CD4-positive, alpha-beta memory T cell (primary cell): ENCODE measurements around the gene TMEM203. TPM values are rescaled to one million over a fixed set of nuclear protein-coding genes. Genes with fewer than 3 reads are reported as not detected.
"Not testable (repeated sequence)": the region's sequence is repeated elsewhere in the genome, so short reads cannot be mapped to it uniquely, and the experiment has no call there.

Experiments
- CTCF ChIA-PET: fragments of 350-600 bp; sonication (Branson Sonifier 250); formaldehyde crosslinking; loops from one replicate; lab custom pipeline; 2021; ENCODE audit warnings: inconsistent platforms; ENCODE audit not compliant: partially characterized antibody; lab: Charles Lee
- POLR2A ChIA-PET: fragments of 350-600 bp; sonication (Branson Sonifier 250); formaldehyde crosslinking; loops from one replicate; lab custom pipeline; 2021; ENCODE audit not compliant: partially characterized antibody; lab: Charles Lee
- DNase-seq, 5 donors: peaks; one replicate each; pipeline versions ENCODE4 v3.0.0 to v3.0.0-alpha.2; 2020 to 2022; ENCODE audit warnings: mixed read lengths in 1 of 5
- H3K27ac ChIP-seq: one replicate; pipeline ENCODE4 v1.7.0; 2013; ENCODE audit warnings: low read depth, low read length
- H3K27me3 ChIP-seq: 2 replicates; pipeline ENCODE4 v1.7.0; 2013; ENCODE audit warnings: mild to moderate bottlenecking, low read length, moderate library complexity; ENCODE audit not compliant: insufficient read depth
- H3K36me3 ChIP-seq: 2 replicates; pipeline ENCODE4 v1.7.0; 2013; ENCODE audit warnings: mild to moderate bottlenecking, low read length, moderate library complexity; ENCODE audit not compliant: insufficient read depth
- H3K4me1 ChIP-seq: 2 replicates; pipeline ENCODE4 v1.7.0; 2013; ENCODE audit warnings: mild to moderate bottlenecking, low read length, moderate library complexity; ENCODE audit not compliant: insufficient read depth
- H3K4me3 ChIP-seq, 2 donors: one replicate each; pipeline ENCODE4 v1.7.0; 2013; ENCODE audit warnings: low read length in 2 of 2, mild to moderate bottlenecking in 1 of 2
- H3K9me3 ChIP-seq, 2 donors: one replicate each; pipeline ENCODE4 v1.7.0; 2013; ENCODE audit warnings: low read length in 2 of 2, control low read depth in 1 of 2; ENCODE audit not compliant: control insufficient read depth in 1 of 2
- H3K27ac Mint-ChIP-seq, 7 donors: one replicate each; pipeline ENCODE4 v1.8.0; 2020 to 2021; ENCODE audit warnings: mixed read lengths in 7 of 7, mild to moderate bottlenecking in 6 of 7, inconsistent platforms in 3 of 7, moderate library complexity in 3 of 7
- H3K27me3 Mint-ChIP-seq, 2 donors: one replicate each; pipeline ENCODE4 v1.8.0; 2020 to 2021; ENCODE audit warnings: mixed read lengths in 2 of 2
- H3K36me3 Mint-ChIP-seq, 2 donors: one replicate each; pipeline ENCODE4 v1.8.0; 2020 to 2021; ENCODE audit warnings: mixed read lengths in 2 of 2, inconsistent platforms in 1 of 2, mild to moderate bottlenecking in 1 of 2
- H3K4me1 Mint-ChIP-seq, 4 donors: one replicate each; pipeline ENCODE4 v1.8.0; 2020 to 2021; ENCODE audit warnings: mixed read lengths in 4 of 4, mild to moderate bottlenecking in 1 of 4
- H3K4me3 Mint-ChIP-seq, 8 donors: one replicate each; pipeline ENCODE4 v1.8.0; 2020 to 2021; ENCODE audit warnings: mixed read lengths in 8 of 8, mild to moderate bottlenecking in 7 of 8, moderate library complexity in 6 of 8, inconsistent platforms in 3 of 8
- H3K9me3 Mint-ChIP-seq, 8 donors: one replicate each; pipeline ENCODE4 v1.8.0; 2020 to 2021; ENCODE audit warnings: mixed read lengths in 8 of 8, mild to moderate bottlenecking in 5 of 8, inconsistent platforms in 3 of 8, moderate library complexity in 1 of 8
- intact Hi-C: fragments of 100-400 bp; cut with micrococcal nuclease; formaldehyde crosslinking; loops from one replicate; pipeline ENCODE4 v1.15.1; 2023
- polyA plus RNA-seq, 2 donors: library from polyadenylated mRNA; unstranded; fragments of 300-500 nt; fragmentation: Illumina TruSeq; gene quantifications; one replicate each; pipeline ENCODE4 v1.2.3, GENCODE V29; 2021
- total RNA-seq, 2 experiments: library from RNA; stranded (reverse); gene quantifications; one replicate each; pipeline ENCODE4 v1.2.3, GENCODE V29; 2021

TMEM203 gene
- total and polyA plus RNA-seq, 4 experiments from 2014 or later: 39.5 to 170 (median 86.0) TPM

- H3K27me3 Mint-ChIP-seq: peaks cover 0 to 2% of the 10 kb centered on the region in 2 donors
- Histone ChIP-seq H3K27me3 (no peaks in the 10 kb centered on the region), H3K4me3 (no peak overlapping the region), H3K36me3 (peaks cover 18% of the 10 kb centered on the region), H3K4me1 (peaks cover 18% of the 10 kb centered on the region), H3K27ac (no peak overlapping the region), H3K9me3 (no peaks in the 10 kb centered on the region)
- peaks cover 0 to 9% (median 0%) of the 10 kb centered on the region in 8 donors for H3K9me3 Mint-ChIP-seq
- ChIA-PET CTCF (interaction anchor here (0.6 to 1.3 kb wide), 3 partner anchors 8 to 110 kb away, joined by 3 to 5 read pairs (median 3); no protein-coding TSS in a partner anchor), POLR2A (interaction anchor here (0.8 to 10.3 kb wide), 4 partner anchors 9 to 115 kb away, joined by 3 to 260 read pairs (median 31); partner anchors contain the start of genes CYSRT1, NELFB, RNF208 and STPG3)
- H3K4me1 Mint-ChIP-seq: peaks cover 6 to 28% (median 20%) of the 10 kb centered on the region in 4 donors
- no peak for DNase-seq
- H3K36me3 Mint-ChIP-seq: peaks cover 10 to 11% of the 10 kb centered on the region in 2 donors
- peak overlapping the region in 2 of 7 donors; percentile 41 to 86 for H3K27ac Mint-ChIP-seq
- intact Hi-C loops: loop anchor here (5.0 kb wide), 1 partner anchor 363 kb away; the partner anchor contains the start of gene ARRDC1
- peak overlapping the region in 1 of 8 donors; percentile 26 for H3K4me3 Mint-ChIP-seq
Measured at GRCh38 chr9:137244486-137245449, 39.3 kb upstream of the TMEM203 start.

GRCh38 chr9:137243626-137244485 lies 38.4 kb upstream of the TMEM203 start:
- Mint-ChIP-seq H3K27me3 (peaks cover 0 to 2% of the 10 kb centered on the region in 2 donors), H3K36me3 (peaks cover 10 to 12% of the 10 kb centered on the region in 2 donors), H3K4me1 (peaks cover 6 to 35% (median 22%) of the 10 kb centered on the region in 4 donors), H3K27ac (peak overlapping the region in 4 of 7 donors; percentile 41 to 86 (median 69)), H3K9me3 (peaks cover 0 to 9% (median 0%) of the 10 kb centered on the region in 8 donors), H3K4me3 (peak overlapping the region in 6 of 8 donors; percentile 8 to 80 (median 41))
- H3K27me3 ChIP-seq: no peaks in the 10 kb centered on the region
- no peak for DNase-seq
- H3K27ac ChIP-seq: no peak overlapping the region
- H3K36me3 ChIP-seq: peaks cover 18% of the 10 kb centered on the region
- no peaks in the 10 kb centered on the region for H3K9me3 ChIP-seq
- intact Hi-C loops: loop anchor here (5.0 kb wide), 1 partner anchor 363 kb away; the partner anchor contains the start of gene ARRDC1
- ChIA-PET POLR2A (interaction anchor here (0.6 to 10.3 kb wide), 5 partner anchors 10 to 116 kb away, joined by 3 to 260 read pairs (median 36); partner anchors contain the start of genes CYSRT1, NELFB, RNF208 and STPG3), CTCF (interaction anchor here (0.6 to 2.5 kb wide), 2 partner anchors 10 to 25 kb away, joined by 3 to 7 read pairs; partner anchors contain the start of gene NELFB)
- H3K4me3 ChIP-seq: no peak overlapping the region
- peaks cover 25% of the 10 kb centered on the region for H3K4me1 ChIP-seq

- Mint-ChIP-seq H3K36me3 (peaks cover 10 to 12% of the 10 kb centered on the region in 2 donors), H3K4me3 (peak overlapping the region in 5 of 8 donors; percentile 8 to 80 (median 32)), H3K4me1 (peaks cover 6 to 37% (median 22%) of the 10 kb centered on the region in 4 donors), H3K27ac (peak overlapping the region in 2 of 7 donors; percentile 61 to 86)
- H3K9me3 Mint-ChIP-seq, H3K27me3 ChIP-seq, H3K27me3 Mint-ChIP-seq, H3K27ac ChIP-seq, DNase-seq, H3K4me3 ChIP-seq, H3K9me3 ChIP-seq: not testable (repeated sequence)
- intact Hi-C loops: loop anchor here (5.0 kb wide), 1 partner anchor 364 kb away; the partner anchor contains the start of gene ARRDC1
- ChIA-PET CTCF (interaction anchor here (2.5 kb wide), 1 partner anchor 11 kb away, joined by 7 read pairs; the partner anchor contains the start of gene NELFB), POLR2A (interaction anchor here (0.6 to 10.3 kb wide), 6 partner anchors 11 to 1134 kb away, joined by 3 to 260 read pairs (median 26); partner anchors contain the start of genes CYSRT1, NELFB, RNF208 and STPG3)
- Histone ChIP-seq H3K4me1 (peaks cover 28% of the 10 kb centered on the region), H3K36me3 (peaks cover 18% of the 10 kb centered on the region)
Measured at GRCh38 chr9:137243266-137243625, 37.8 kb upstream of the TMEM203 start.

- Histone ChIP-seq H3K4me1 (peaks cover 28% of the 10 kb centered on the region), H3K27ac (peak overlapping the region; percentile 60), H3K36me3 (peaks cover 18% of the 10 kb centered on the region), H3K27me3 (no peaks in the 10 kb centered on the region), H3K4me3 (peak overlapping the region; percentile 6 to 63), H3K9me3 (no peaks in the 10 kb centered on the region)
- H3K4me1 Mint-ChIP-seq: peaks cover 6 to 39% (median 22%) of the 10 kb centered on the region in 4 donors
- POLR2A ChIA-PET: interaction anchor here (0.7 to 10.3 kb wide), 17 partner anchors 11 to 1133 kb away, joined by 3 to 260 read pairs (median 5); partner anchors contain the start of genes CYSRT1, EXD3, MAN1B1 and NELFB
- H3K27me3 Mint-ChIP-seq: peaks cover 0 to 2% of the 10 kb centered on the region in 2 donors
- H3K36me3 Mint-ChIP-seq: peaks cover 10 to 12% of the 10 kb centered on the region in 2 donors
- intact Hi-C loops: loop anchor here (5.0 kb wide), 1 partner anchor 365 kb away; the partner anchor contains the start of gene ARRDC1
- H3K27ac Mint-ChIP-seq: peak overlapping the region; percentile 73 to 90 (median 84)
- DNase-seq: no peak
- peak overlapping the region; percentile 80 to 84 (median 82) for H3K4me3 Mint-ChIP-seq
- H3K9me3 Mint-ChIP-seq: peaks cover 0 to 9% (median 0%) of the 10 kb centered on the region in 8 donors
- CTCF ChIA-PET: interaction anchor here (0.7 to 2.5 kb wide), 3 partner anchors 12 to 113 kb away, joined by 3 to 7 read pairs (median 4); partner anchors contain the start of gene NELFB
Measured at GRCh38 chr9:137242269-137243203, 37.1 kb upstream of the TMEM203 start.

GRCh38 chr9:137241490-137242268 lies 36.2 kb upstream of the TMEM203 start:
- Mint-ChIP-seq H3K4me1 (peaks cover 6 to 43% (median 22%) of the 10 kb centered on the region in 4 donors), H3K36me3 (peaks cover 10 to 12% of the 10 kb centered on the region in 2 donors), H3K27me3 (peaks cover 0 to 2% of the 10 kb centered on the region in 2 donors), H3K27ac (peak overlapping the region; percentile 53 to 97 (median 84)), H3K9me3 (peaks cover 0 to 9% (median 0%) of the 10 kb centered on the region in 8 donors), H3K4me3 (peak overlapping the region; percentile 80 to 92 (median 82))
- ChIA-PET CTCF (interaction anchor here (0.9 to 2.5 kb wide), 6 partner anchors 13 to 155 kb away, joined by 3 to 9 read pairs (median 6); partner anchors contain the start of genes MAN1B1 and NELFB), POLR2A (interaction anchor here (0.5 to 10.3 kb wide), 40 partner anchors 10 to 451 kb away, joined by 3 to 260 read pairs (median 6); partner anchors contain the start of genes CYSRT1, DPP7, EXD3 and MAN1B1)
- H3K9me3 ChIP-seq: no peaks in the 10 kb centered on the region
- H3K27ac ChIP-seq: peak overlapping the region; percentile 60
- peaks cover 33% of the 10 kb centered on the region for H3K4me1 ChIP-seq
- peak in 4 of 5 donors; percentile 49 to 78 (median 59) for DNase-seq
- intact Hi-C loops: loop anchor here (1.0 to 5.0 kb wide), 8 partner anchors 14 to 450 kb away; partner anchors contain the start of genes ARRDC1, NELFB, TMEM141 and TPRN
- peak overlapping the region; percentile 6 to 63 for H3K4me3 ChIP-seq
- H3K36me3 ChIP-seq: peaks cover 18% of the 10 kb centered on the region
- no peaks in the 10 kb centered on the region for H3K27me3 ChIP-seq
